CD14-positive monocyte (primary cell): ENCODE measurements around the gene RPL18A. TPM values are rescaled to one million over a fixed set of nuclear protein-coding genes. Genes with fewer than 3 reads are reported as not detected.

ENCODE experiments used
- DNase-seq, 3 donors: peaks; one replicate each; pipeline ENCODE4 v3.0.0-alpha.2; 2011 to 2022
- H2AFZ ChIP-seq: 2 replicates; pipeline ENCODE4 v1.6.0; 2012; ENCODE audit warnings: mild to moderate bottlenecking, low read depth, low read length, inconsistent platforms; ENCODE audit not compliant: insufficient read depth, poor library complexity, severe bottlenecking
- H3K27ac ChIP-seq, 2 donors: 1 replicate in 1 of 2; 2 replicates in 1 of 2; pipeline ENCODE4 v1.5.1; 2012 to 2013; ENCODE audit warnings: low read length in 2 of 2, control low read depth in 1 of 2, inconsistent platforms in 1 of 2, low read depth in 1 of 2, mild to moderate bottlenecking in 1 of 2
- H3K27me3 ChIP-seq, 2 donors: one replicate each; pipeline versions ENCODE4 v1.6.0 to v1.6.1; 2011 to 2013; ENCODE audit warnings: low read length in 2 of 2; ENCODE audit not compliant: control insufficient read depth in 2 of 2, insufficient read depth in 2 of 2
- H3K36me3 ChIP-seq, 2 donors: replicated peaks in 1 of 2; 1 replicate in 1 of 2; 2 replicates in 1 of 2; pipeline versions ENCODE4 v1.5.1 to v1.6.1; 2012 to 2013; ENCODE audit warnings: low read length in 2 of 2, control low read depth in 1 of 2, inconsistent platforms in 1 of 2, mild to moderate bottlenecking in 1 of 2; ENCODE audit not compliant: insufficient read depth in 2 of 2, control insufficient read depth in 1 of 2
- H3K4me1 ChIP-seq, 2 donors: 1 replicate in 1 of 2; 2 replicates in 1 of 2; pipeline versions ENCODE4 v1.5.1 to v1.6.1; 2012 to 2013; ENCODE audit warnings: low read length in 2 of 2, control low read depth in 1 of 2, inconsistent platforms in 1 of 2, mild to moderate bottlenecking in 1 of 2, moderate library complexity in 1 of 2; ENCODE audit not compliant: insufficient read depth in 2 of 2, control insufficient read depth in 1 of 2
- H3K4me2 ChIP-seq: replicated peaks from 2 replicates; pipeline ENCODE3; 2012; ENCODE audit warnings: low read length, moderate library complexity, mild to moderate bottlenecking; ENCODE audit not compliant: poor library complexity, severe bottlenecking; ENCODE audit errors: extremely low read depth
- H3K4me3 ChIP-seq, 3 experiments: fragments of 200-600 bp in 1 of 3; sonication (generic) in 1 of 3; replicated peaks in 1 of 3; 1 replicate in 2 of 3; 2 replicates in 1 of 3; pipeline ENCODE4 v1.5.1; 2011 to 2013; ENCODE audit warnings: low read length in 3 of 3, mild to moderate bottlenecking in 3 of 3, control low read depth in 2 of 3, low read depth in 2 of 3, inconsistent platforms in 1 of 3, moderate library complexity in 1 of 3
- H3K79me2 ChIP-seq: 2 replicates; pipeline ENCODE4 v1.6.0; 2012; ENCODE audit warnings: mild to moderate bottlenecking, control low read depth, inconsistent platforms, low read length, moderate library complexity; ENCODE audit not compliant: insufficient read depth
- H3K9ac ChIP-seq: 2 replicates; pipeline ENCODE4 v1.6.0; 2017; ENCODE audit warnings: low read length, mild to moderate bottlenecking; ENCODE audit not compliant: insufficient read depth, poor library complexity, severe bottlenecking
- H3K9me3 ChIP-seq, 2 donors: replicated peaks in 1 of 2; 1 replicate in 1 of 2; 2 replicates in 1 of 2; pipeline versions ENCODE4 v1.5.1 to v1.6.1; 2012 to 2013; ENCODE audit warnings: low read length in 2 of 2, control low read depth in 1 of 2; ENCODE audit not compliant: control insufficient read depth in 1 of 2, insufficient read depth in 1 of 2
- H4K20me1 ChIP-seq: 2 replicates; pipeline ENCODE4 v1.6.0; 2012; ENCODE audit warnings: mild to moderate bottlenecking, low read length, control low read depth, moderate library complexity; ENCODE audit not compliant: insufficient read depth
- H3K27ac Mint-ChIP-seq, 7 donors: one replicate each; pipeline ENCODE4 v1.8.0; 2020; ENCODE audit warnings: mild to moderate bottlenecking in 7 of 7, mixed read lengths in 7 of 7, moderate library complexity in 6 of 7, inconsistent platforms in 2 of 7
- H3K27me3 Mint-ChIP-seq, 3 donors: one replicate each; pipeline ENCODE4 v1.8.0; 2021 to 2022; ENCODE audit warnings: low read depth in 3 of 3, mild to moderate bottlenecking in 3 of 3, mixed read lengths in 3 of 3, moderate library complexity in 3 of 3, inconsistent platforms in 1 of 3
- H3K36me3 Mint-ChIP-seq, 2 donors: one replicate each; pipeline ENCODE4 v1.8.0; 2020; ENCODE audit warnings: mixed read lengths in 2 of 2, inconsistent platforms in 1 of 2, mild to moderate bottlenecking in 1 of 2
- H3K4me1 Mint-ChIP-seq: one replicate; pipeline ENCODE4 v1.8.0; 2020; ENCODE audit warnings: mild to moderate bottlenecking, mixed read lengths
- H3K4me3 Mint-ChIP-seq, 2 donors: one replicate each; pipeline ENCODE4 v1.8.0; 2020; ENCODE audit warnings: mild to moderate bottlenecking in 2 of 2, mixed read lengths in 2 of 2, moderate library complexity in 1 of 2
- H3K9me3 Mint-ChIP-seq, 7 donors: one replicate each; pipeline ENCODE4 v1.8.0; 2020 to 2022; ENCODE audit warnings: mixed read lengths in 7 of 7, mild to moderate bottlenecking in 6 of 7, moderate library complexity in 6 of 7, inconsistent platforms in 2 of 7
- WGBS: methylation state at CpG from one replicate; pipeline ENCODE4 v1.1.5; 2013; ENCODE audit warnings: missing lambda C conversion rate; ENCODE audit not compliant: insufficient coverage; 5-methylcytosine and 5-hydroxymethylcytosine counted together
- intact Hi-C, 2 donors: fragments of 100-400 bp; cut with micrococcal nuclease; formaldehyde crosslinking; loops; one replicate each; pipeline versions ENCODE4 v1.15.0 to v1.15.1; 2023
- polyA plus RNA-seq, 3 donors: library from polyadenylated mRNA; depleted of rRNA in 1 of 3; unstranded in 2 of 3; stranded (reverse) in 1 of 3; fragments of 300-500 nt in 2 of 3; fragments of >200 nt in 1 of 3; fragmentation: Illumina TruSeq in 2 of 3; gene quantifications; 1 replicate in 2 of 3; 2 replicates in 1 of 3; pipeline ENCODE4 v1.2.3, GENCODE V29; 2012 to 2021
- TF ChIP-seq, protein P1 (sequence below): fragments of 200-600 bp; IDR thresholded peaks from one replicate; pipeline ENCODE4 v1.8.0; 2022; ENCODE audit warnings: antibody characterized with exemption, mild to moderate bottlenecking

Gene RPL18A
- polyA plus RNA-seq, 3 donors: 1,189 to 1,285 (median 1,268) TPM

DNA sequence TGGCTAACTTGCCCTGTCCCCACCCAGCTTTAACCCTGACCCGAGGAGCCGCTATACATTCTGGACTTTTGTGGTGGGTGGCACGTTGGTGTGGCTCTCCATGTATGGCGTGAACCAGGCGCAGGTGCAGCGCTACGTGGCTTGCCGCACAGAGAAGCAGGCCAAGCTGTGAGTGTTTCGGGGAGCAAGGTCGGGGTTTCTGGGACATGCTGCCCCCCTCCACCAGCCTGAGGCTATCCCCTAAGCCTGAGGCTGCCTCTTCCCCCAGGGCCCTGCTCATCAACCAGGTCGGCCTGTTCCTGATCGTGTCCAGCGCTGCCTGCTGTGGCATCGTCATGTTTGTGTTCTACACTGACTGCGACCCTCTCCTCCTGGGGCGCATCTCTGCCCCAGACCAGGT is 18.0 kb downstream of the RPL18A start:
- no peak overlapping the region for H3K4me2 ChIP-seq
- H4K20me1 ChIP-seq: no peaks in the 10 kb centered on the region
- no peaks in the 10 kb centered on the region for H3K9me3 ChIP-seq
- Mint-ChIP-seq H3K4me1 (peaks cover 9% of the 10 kb centered on the region), H3K27ac (no peak overlapping the region), H3K9me3 (peaks cover 0 to 9% (median 0%) of the 10 kb centered on the region in 7 donors), H3K27me3 (peaks cover 24 to 35% (median 29%) of the 10 kb centered on the region in 3 donors), H3K36me3 (no peaks in the 10 kb centered on the region), H3K4me3 (no peak overlapping the region)
- TF ChIP-seq, protein P1, sequence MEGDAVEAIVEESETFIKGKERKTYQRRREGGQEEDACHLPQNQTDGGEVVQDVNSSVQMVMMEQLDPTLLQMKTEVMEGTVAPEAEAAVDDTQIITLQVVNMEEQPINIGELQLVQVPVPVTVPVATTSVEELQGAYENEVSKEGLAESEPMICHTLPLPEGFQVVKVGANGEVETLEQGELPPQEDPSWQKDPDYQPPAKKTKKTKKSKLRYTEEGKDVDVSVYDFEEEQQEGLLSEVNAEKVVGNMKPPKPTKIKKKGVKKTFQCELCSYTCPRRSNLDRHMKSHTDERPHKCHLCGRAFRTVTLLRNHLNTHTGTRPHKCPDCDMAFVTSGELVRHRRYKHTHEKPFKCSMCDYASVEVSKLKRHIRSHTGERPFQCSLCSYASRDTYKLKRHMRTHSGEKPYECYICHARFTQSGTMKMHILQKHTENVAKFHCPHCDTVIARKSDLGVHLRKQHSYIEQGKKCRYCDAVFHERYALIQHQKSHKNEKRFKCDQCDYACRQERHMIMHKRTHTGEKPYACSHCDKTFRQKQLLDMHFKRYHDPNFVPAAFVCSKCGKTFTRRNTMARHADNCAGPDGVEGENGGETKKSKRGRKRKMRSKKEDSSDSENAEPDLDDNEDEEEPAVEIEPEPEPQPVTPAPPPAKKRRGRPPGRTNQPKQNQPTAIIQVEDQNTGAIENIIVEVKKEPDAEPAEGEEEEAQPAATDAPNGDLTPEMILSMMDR: no peak
- H3K4me3 ChIP-seq: no peak overlapping the region
- 96% methylated on average over 11 of the region's 16 CpGs for WGBS
- H3K9ac ChIP-seq: no peak overlapping the region
- no peaks in the 10 kb centered on the region for H3K79me2 ChIP-seq
- H3K4me1 ChIP-seq: peaks cover 9 to 13% of the 10 kb centered on the region in 2 donors
- DNase-seq: no peak
- peaks cover 9 to 23% of the 10 kb centered on the region in 2 donors for H3K27me3 ChIP-seq
- H3K27ac ChIP-seq: no peak overlapping the region
- no peak overlapping the region for H2AFZ ChIP-seq
- no peaks in the 10 kb centered on the region for H3K36me3 ChIP-seq
- intact Hi-C loops: no loop called here

DNA sequence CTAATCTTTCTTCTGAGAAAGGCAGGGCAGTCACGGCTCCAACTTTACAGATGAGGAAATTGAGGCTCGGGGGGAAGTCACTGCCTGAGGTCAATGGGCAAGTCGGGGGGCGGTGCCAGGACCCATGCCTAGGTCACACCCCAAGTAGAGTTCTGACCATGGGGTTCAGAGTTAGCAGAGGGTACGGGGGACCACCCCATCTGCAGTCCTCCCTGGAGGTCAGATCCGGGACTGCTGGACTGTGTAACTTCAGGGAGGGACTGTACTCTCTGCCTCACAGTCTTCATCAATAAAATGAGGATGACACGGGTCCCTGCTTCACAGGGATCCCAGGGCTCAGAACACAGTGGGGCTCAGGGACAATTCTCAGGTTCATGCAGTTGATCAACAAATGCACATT is 19.8 kb downstream of the RPL18A start:
- no peaks in the 10 kb centered on the region for H3K9me3 ChIP-seq
- no peak overlapping the region for H3K27ac Mint-ChIP-seq
- H3K9ac ChIP-seq: no peak overlapping the region
- peaks cover 8 to 17% (median 11%) of the 10 kb centered on the region in 3 donors for H3K27me3 Mint-ChIP-seq
- no peak overlapping the region for H3K4me2 ChIP-seq
- H3K9me3 Mint-ChIP-seq: peaks cover 0 to 2% (median 0%) of the 10 kb centered on the region in 7 donors
- no peak for DNase-seq
- H3K36me3 ChIP-seq: no peaks in the 10 kb centered on the region
- no peaks in the 10 kb centered on the region for H4K20me1 ChIP-seq
- no peak overlapping the region for H3K27ac ChIP-seq
- TF ChIP-seq, protein P1: no peak
- no peaks in the 10 kb centered on the region for H3K36me3 Mint-ChIP-seq
- H2AFZ ChIP-seq: no peak overlapping the region
- H3K27me3 ChIP-seq: peaks cover 0 to 5% of the 10 kb centered on the region in 2 donors
- intact Hi-C loops: no loop called here
- H3K4me1 Mint-ChIP-seq: no peaks in the 10 kb centered on the region
- 82% methylated on average over 7 of the region's 7 CpGs for WGBS
- H3K4me3 ChIP-seq: no peak overlapping the region
- H3K4me3 Mint-ChIP-seq: no peak overlapping the region
- H3K79me2 ChIP-seq: no peaks in the 10 kb centered on the region
- H3K4me1 ChIP-seq: no peaks in the 10 kb centered on the region
